ENCODE results near the gene IMMT. TPM values are rescaled to one million over a fixed set of nuclear protein-coding genes. Genes with fewer than 3 reads are reported as not detected.

IMMT gene
- total and polyA plus RNA-seq, 2 donors (not counting 3 experiments of a cell fraction or from before 2014, with no cell fraction given): 35.6 to 112 TPM

DNA sequence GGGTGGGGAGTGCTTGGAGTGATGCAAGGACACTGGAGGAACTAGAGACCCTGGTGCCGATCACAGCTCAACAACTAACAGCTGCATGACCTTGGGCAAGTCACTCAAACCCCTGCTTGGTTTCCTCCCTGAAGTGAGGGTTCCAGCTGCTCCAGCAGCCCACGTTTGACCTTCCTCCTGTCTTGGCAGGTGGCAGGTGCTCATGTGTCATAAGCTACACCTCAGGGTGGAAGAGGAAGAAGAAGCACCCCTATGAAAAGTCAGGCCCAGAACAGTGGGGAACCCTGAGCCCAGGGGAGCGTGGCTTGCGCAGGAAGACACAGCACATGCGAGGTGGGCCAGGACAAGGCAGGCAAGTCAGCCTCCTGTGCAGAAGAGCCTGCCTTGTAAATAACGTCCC lies 46.3 kb upstream of the IMMT start:
- POLR2A ChIA-PET: no interaction called here
- Histone ChIP-seq H3K27ac (ENCODE audit: insufficient read depth, low read depth, low read length) (no peak overlapping the region), H3K36me3 (ENCODE audit: control insufficient read depth in 2 of 2, extremely low read depth in 1 of 2, insufficient read depth in 2 of 2, low read length in 2 of 2) (no peaks in the 10 kb centered on the region), H3K9ac (replicated peaks; ENCODE audit: extremely low read depth, insufficient read depth, low read length) (no peak overlapping the region), H3K4me3 (replicated peaks in 1 of 3; ENCODE audit: insufficient read depth in 1 of 3, low read depth in 1 of 3, low read length in 3 of 3) (no peak overlapping the region), H3K9me1 (replicated peaks; ENCODE audit: control insufficient read depth, extremely low read depth, insufficient read depth, low read length) (no peaks in the 10 kb centered on the region), H2AFZ (ENCODE audit: low read depth, low read length) (no peak overlapping the region), H3K27me3 (ENCODE audit: control insufficient read depth in 2 of 2, insufficient read depth in 2 of 2, low read length in 2 of 2) (peaks cover 4 to 10% of the 10 kb centered on the region in 2 experiments), H3K4me1 (ENCODE audit: control insufficient read depth, extremely low read depth, insufficient read depth, low read length) (no peaks in the 10 kb centered on the region), H3K9me3 (replicated peaks; ENCODE audit: control insufficient read depth, insufficient read depth, low read length) (no peaks in the 10 kb centered on the region), H3K4me2 (ENCODE audit: insufficient read depth, low read length) (no peak overlapping the region), H4K20me1 (replicated peaks; ENCODE audit: control insufficient read depth, extremely low read depth, insufficient read depth, low read length) (no peaks in the 10 kb centered on the region), H3K79me2 (ENCODE audit: control insufficient read depth, insufficient read depth, low read length) (no peaks in the 10 kb centered on the region)
- TF ChIP-seq POLR2AphosphoS5 (IDR thresholded peaks at IDR 0.05; ENCODE audit: insufficient read depth, low read depth, low read length) (no peak), JUN (IDR thresholded peaks at IDR 0.05; ENCODE audit: borderline replicate concordance, insufficient read depth, insufficient read length, low read depth) (no peak)
- TF ChIP-seq, protein P1, sequence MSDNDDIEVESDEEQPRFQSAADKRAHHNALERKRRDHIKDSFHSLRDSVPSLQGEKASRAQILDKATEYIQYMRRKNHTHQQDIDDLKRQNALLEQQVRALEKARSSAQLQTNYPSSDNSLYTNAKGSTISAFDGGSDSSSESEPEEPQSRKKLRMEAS (IDR thresholded peaks at IDR 0.05; ENCODE audit: insufficient read depth, insufficient read length): no peak
- BruUV-seq (replicated peaks): no TSS peak
- CTCF ChIA-PET: interaction anchor here (1.0 kb wide), 1 partner anchor 91 kb away, joined by 3 read pairs; no protein-coding TSS in a partner anchor
- DNase-seq (ENCODE audit: low read depth, low spot score) (no peak), FAIRE-seq (no peak)
- intact Hi-C loops (cut with micrococcal nuclease): no loop called here
- dilution Hi-C loops (cut with MboI; ENCODE audit: extremely low pct_ligation_motif_present, low sequenced_read_pairs): no loop called here

DNA sequence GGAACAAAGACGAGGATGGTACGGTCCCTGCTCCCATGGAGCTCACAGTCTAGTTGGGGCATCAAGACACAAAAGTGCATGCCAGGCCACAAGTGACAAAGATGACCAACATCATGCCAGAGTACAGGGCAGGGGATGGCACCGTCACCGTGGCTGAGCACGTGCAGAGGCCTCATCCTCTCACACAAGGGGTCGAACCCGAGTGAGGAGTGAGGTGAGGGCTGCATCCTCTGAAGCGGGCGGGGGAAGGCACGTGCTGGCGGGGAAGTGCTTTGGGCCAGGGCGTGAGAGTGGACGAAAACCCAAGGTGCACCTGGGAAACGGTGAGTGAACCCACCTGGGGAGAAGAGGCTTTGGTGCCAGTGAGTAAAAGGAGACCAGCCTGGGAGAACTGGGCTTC lies 45.0 kb upstream of the IMMT start:
- H3K9me3 ChIP-seq (replicated peaks; ENCODE audit: control insufficient read depth, insufficient read depth, low read length): no peaks in the 10 kb centered on the region
- H3K4me2 ChIP-seq (ENCODE audit: insufficient read depth, low read length): no peak overlapping the region
- intact Hi-C loops (cut with micrococcal nuclease): no loop called here
- TF ChIP-seq, protein P2, sequence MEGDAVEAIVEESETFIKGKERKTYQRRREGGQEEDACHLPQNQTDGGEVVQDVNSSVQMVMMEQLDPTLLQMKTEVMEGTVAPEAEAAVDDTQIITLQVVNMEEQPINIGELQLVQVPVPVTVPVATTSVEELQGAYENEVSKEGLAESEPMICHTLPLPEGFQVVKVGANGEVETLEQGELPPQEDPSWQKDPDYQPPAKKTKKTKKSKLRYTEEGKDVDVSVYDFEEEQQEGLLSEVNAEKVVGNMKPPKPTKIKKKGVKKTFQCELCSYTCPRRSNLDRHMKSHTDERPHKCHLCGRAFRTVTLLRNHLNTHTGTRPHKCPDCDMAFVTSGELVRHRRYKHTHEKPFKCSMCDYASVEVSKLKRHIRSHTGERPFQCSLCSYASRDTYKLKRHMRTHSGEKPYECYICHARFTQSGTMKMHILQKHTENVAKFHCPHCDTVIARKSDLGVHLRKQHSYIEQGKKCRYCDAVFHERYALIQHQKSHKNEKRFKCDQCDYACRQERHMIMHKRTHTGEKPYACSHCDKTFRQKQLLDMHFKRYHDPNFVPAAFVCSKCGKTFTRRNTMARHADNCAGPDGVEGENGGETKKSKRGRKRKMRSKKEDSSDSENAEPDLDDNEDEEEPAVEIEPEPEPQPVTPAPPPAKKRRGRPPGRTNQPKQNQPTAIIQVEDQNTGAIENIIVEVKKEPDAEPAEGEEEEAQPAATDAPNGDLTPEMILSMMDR (IDR thresholded peaks at IDR 0.05; ENCODE audit: extremely low read depth in 1 of 2, insufficient read depth in 1 of 2, low read depth in 1 of 2, low read length in 2 of 2): no peak
- TF ChIP-seq GATA2 (IDR thresholded peaks at IDR 0.05; ENCODE audit: insufficient read depth, insufficient read length, low read depth, low read length): no peak
- no peak for TF ChIP-seq MYC (IDR thresholded peaks at IDR 0.05; ENCODE audit: low read depth, low read length)
- no peak for TF ChIP-seq EZH2 (IDR thresholded peaks at IDR 0.05; ENCODE audit: borderline replicate concordance, low read depth, low read length, severe bottlenecking)
- TF ChIP-seq, protein P1 (IDR thresholded peaks at IDR 0.05; ENCODE audit: insufficient read depth, insufficient read length): no peak
- no peak for TF ChIP-seq POLR2A (IDR thresholded peaks at IDR 0.05; ENCODE audit: low read depth, low read length)
- no peak for TF ChIP-seq FOS (IDR thresholded peaks at IDR 0.05; ENCODE audit: borderline replicate concordance, insufficient read depth, low read length)
- no peak for TF ChIP-seq JUN (IDR thresholded peaks at IDR 0.05; ENCODE audit: borderline replicate concordance, insufficient read depth, insufficient read length, low read depth)
- no peak for TF ChIP-seq POLR2AphosphoS5 (IDR thresholded peaks at IDR 0.05; ENCODE audit: insufficient read depth, low read depth, low read length)
- ChIA-PET CTCF (no interaction called here), POLR2A (no interaction called here)
- H2AFZ ChIP-seq (ENCODE audit: low read depth, low read length): no peak overlapping the region
- H3K9ac ChIP-seq (replicated peaks; ENCODE audit: extremely low read depth, insufficient read depth, low read length): no peak overlapping the region
- H3K79me2 ChIP-seq (ENCODE audit: control insufficient read depth, insufficient read depth, low read length): no peaks in the 10 kb centered on the region
- BruUV-seq (replicated peaks): no TSS peak
- no peaks in the 10 kb centered on the region for H3K9me1 ChIP-seq (replicated peaks; ENCODE audit: control insufficient read depth, extremely low read depth, insufficient read depth, low read length)
- dilution Hi-C loops (cut with MboI; ENCODE audit: extremely low pct_ligation_motif_present, low sequenced_read_pairs): no loop called here
- H3K4me3 ChIP-seq (replicated peaks in 1 of 3; ENCODE audit: insufficient read depth in 1 of 3, low read depth in 1 of 3, low read length in 3 of 3): no peak overlapping the region
- H3K27ac ChIP-seq (ENCODE audit: insufficient read depth, low read depth, low read length): no peak overlapping the region
- no peaks in the 10 kb centered on the region for H3K4me1 ChIP-seq (ENCODE audit: control insufficient read depth, extremely low read depth, insufficient read depth, low read length)
- no peaks in the 10 kb centered on the region for H3K36me3 ChIP-seq (ENCODE audit: control insufficient read depth in 2 of 2, extremely low read depth in 1 of 2, insufficient read depth in 2 of 2, low read length in 2 of 2)
- DNase-seq (ENCODE audit: low read depth, low spot score): no peak
- no peaks in the 10 kb centered on the region for H4K20me1 ChIP-seq (replicated peaks; ENCODE audit: control insufficient read depth, extremely low read depth, insufficient read depth, low read length)
- H3K27me3 ChIP-seq (ENCODE audit: control insufficient read depth in 2 of 2, insufficient read depth in 2 of 2, low read length in 2 of 2): peaks cover 4 to 10% of the 10 kb centered on the region in 2 experiments
- FAIRE-seq: no peak

Measured in endothelial cell of umbilical vein (primary cell).